Measurements from ENCODE around the gene TRPM1.

Gene TRPM1

DNA sequence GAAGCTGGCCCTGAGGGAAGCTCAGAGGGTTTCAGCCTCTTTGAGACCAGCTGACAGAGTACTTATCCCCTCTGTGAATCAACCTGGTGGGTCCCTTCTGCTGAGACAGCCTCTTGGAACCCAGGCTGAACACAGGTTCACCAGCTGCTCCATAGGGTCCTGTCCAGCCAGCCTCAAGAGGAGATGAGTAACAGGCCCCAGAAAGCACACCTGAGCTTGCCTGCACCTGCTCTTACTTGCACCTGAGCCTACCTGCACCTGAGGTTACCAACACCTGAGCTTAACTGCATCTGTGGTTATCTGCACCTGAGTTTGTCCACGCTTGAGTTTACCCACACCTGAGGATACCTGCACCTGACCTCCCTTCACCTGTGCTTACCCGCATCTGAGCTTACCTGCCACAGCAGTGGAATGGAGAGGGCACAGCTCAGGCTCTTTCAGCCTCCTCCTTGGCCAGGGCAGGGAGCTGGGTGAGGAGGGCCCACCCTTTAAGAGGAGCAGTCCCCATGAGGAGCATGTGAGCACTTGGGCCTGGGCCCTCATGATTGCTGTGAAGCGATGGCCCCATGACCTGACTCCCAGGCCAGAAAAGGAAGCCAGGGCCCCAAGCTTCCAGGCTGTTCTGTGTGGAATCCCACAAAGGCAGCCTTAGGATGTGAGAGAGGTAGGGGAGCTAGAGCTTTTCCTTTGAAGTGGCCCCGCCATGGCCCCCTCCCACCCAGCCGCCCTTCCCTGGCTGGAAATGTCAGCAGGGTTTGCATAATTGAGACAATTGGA lies at the start of gene TRPM1:
Gene TRPM1, minus strand, starts transcription at position 464 of the 777 bp plus-strand sequence. CDS start 20,370 bp downstream, outside the sequence.
- Mint-ChIP-seq H3K27me3 (ENCODE audit: low read depth) (no peaks in the 10 kb centered on the region), H3K4me3 (no peak within 1 kb of the TSS), H3K4me1 (ENCODE audit: low read depth) (no peaks in the 10 kb centered on the region), H3K9me3 (no peaks in the 10 kb centered on the region), H3K27ac (no peak within 1 kb of the TSS), H3K36me3 (ENCODE audit: low read depth) (no peaks in the 10 kb centered on the region)
- no peak for DNase-seq (ENCODE audit: low spot score)

DNA sequence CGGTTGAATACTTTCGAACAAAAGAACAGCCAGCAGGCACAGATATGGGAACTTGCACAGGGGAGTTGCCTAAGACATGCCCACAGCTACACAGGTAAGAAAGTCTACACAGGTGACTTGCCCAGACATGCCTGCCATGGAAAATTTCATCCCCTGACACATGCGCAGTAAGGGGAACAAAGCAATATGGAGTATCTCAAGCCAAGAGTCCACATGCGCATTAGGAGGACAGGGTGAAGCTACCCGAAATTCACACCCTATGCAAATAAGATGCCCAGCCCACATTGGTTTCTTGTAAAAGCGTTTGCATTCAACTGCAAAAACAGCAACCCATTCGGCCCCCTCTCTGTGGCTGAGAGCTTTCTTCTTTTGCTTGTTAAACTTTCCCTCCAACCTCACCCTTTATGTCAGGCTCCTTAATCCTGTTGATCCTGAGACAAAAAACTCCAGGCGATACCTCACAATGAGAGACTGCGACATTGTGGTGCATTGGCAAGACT lies 49.3 kb upstream of the TRPM1 start:
- H3K27ac Mint-ChIP-seq: no peak overlapping the region
- no peaks in the 10 kb centered on the region for H3K36me3 Mint-ChIP-seq (ENCODE audit: low read depth)
- H3K9me3 Mint-ChIP-seq: no peaks in the 10 kb centered on the region
- H3K4me1 Mint-ChIP-seq (ENCODE audit: low read depth): peaks cover 2% of the 10 kb centered on the region
- peaks cover 3% of the 10 kb centered on the region for H3K27me3 Mint-ChIP-seq (ENCODE audit: low read depth)
- H3K4me3 Mint-ChIP-seq: no peak overlapping the region
- DNase-seq (ENCODE audit: low spot score): no peak

GRCh38 chr15:31149987-31150386 lies 48.5 kb upstream of the TRPM1 start:
- Mint-ChIP-seq H3K4me3 (no peak overlapping the region), H3K9me3 (no peaks in the 10 kb centered on the region), H3K36me3 (ENCODE audit: low read depth) (no peaks in the 10 kb centered on the region), H3K27me3 (ENCODE audit: low read depth) (peaks cover 3% of the 10 kb centered on the region), H3K4me1 (ENCODE audit: low read depth) (peaks cover 2% of the 10 kb centered on the region), H3K27ac (no peak overlapping the region)
- no peak for DNase-seq (ENCODE audit: low spot score)

- Mint-ChIP-seq H3K9me3 (no peaks in the 10 kb centered on the region), H3K4me1 (ENCODE audit: low read depth) (peaks cover 2% of the 10 kb centered on the region), H3K27ac (no peak overlapping the region), H3K27me3 (ENCODE audit: low read depth) (peaks cover 3% of the 10 kb centered on the region), H3K36me3 (ENCODE audit: low read depth) (no peaks in the 10 kb centered on the region), H3K4me3 (no peak overlapping the region)
- no peak for DNase-seq (ENCODE audit: low spot score)
Measured at GRCh38 chr15:31149088-31149505, 47.6 kb upstream of the TRPM1 start.

- no peaks in the 10 kb centered on the region for H3K36me3 Mint-ChIP-seq (ENCODE audit: low read depth)
- no peak for DNase-seq (ENCODE audit: low spot score)
- H3K27me3 Mint-ChIP-seq (ENCODE audit: low read depth): peaks cover 3% of the 10 kb centered on the region
- H3K4me3 Mint-ChIP-seq: no peak overlapping the region
- H3K9me3 Mint-ChIP-seq: no peaks in the 10 kb centered on the region
- peaks cover 2% of the 10 kb centered on the region for H3K4me1 Mint-ChIP-seq (ENCODE audit: low read depth)
- no peak overlapping the region for H3K27ac Mint-ChIP-seq
Measured at GRCh38 chr15:31148297-31149087, 47.0 kb upstream of the TRPM1 start.

- Mint-ChIP-seq H3K27me3 (ENCODE audit: low read depth) (peaks cover 4% of the 10 kb centered on the region), H3K4me3 (no peak overlapping the region), H3K9me3 (no peaks in the 10 kb centered on the region), H3K4me1 (ENCODE audit: low read depth) (peaks cover 2% of the 10 kb centered on the region), H3K27ac (no peak overlapping the region), H3K36me3 (ENCODE audit: low read depth) (no peaks in the 10 kb centered on the region)
- no peak for DNase-seq (ENCODE audit: low spot score)
Measured at GRCh38 chr15:31147944-31148296, 46.4 kb upstream of the TRPM1 start.

- H3K27me3 Mint-ChIP-seq (ENCODE audit: low read depth): peaks cover 4% of the 10 kb centered on the region
- no peak overlapping the region for H3K4me3 Mint-ChIP-seq
- no peak for DNase-seq (ENCODE audit: low spot score)
- H3K9me3 Mint-ChIP-seq: no peaks in the 10 kb centered on the region
- H3K4me1 Mint-ChIP-seq (ENCODE audit: low read depth): peaks cover 2% of the 10 kb centered on the region
- no peaks in the 10 kb centered on the region for H3K36me3 Mint-ChIP-seq (ENCODE audit: low read depth)
- no peak overlapping the region for H3K27ac Mint-ChIP-seq
Measured at GRCh38 chr15:31147456-31147855, 45.9 kb upstream of the TRPM1 start.

- peaks cover 11% of the 10 kb centered on the region for H3K27me3 Mint-ChIP-seq (ENCODE audit: low read depth)
- no peaks in the 10 kb centered on the region for H3K36me3 Mint-ChIP-seq (ENCODE audit: low read depth)
- H3K9me3 Mint-ChIP-seq: no peaks in the 10 kb centered on the region
- H3K4me1 Mint-ChIP-seq (ENCODE audit: low read depth): peaks cover 2% of the 10 kb centered on the region
- no peak overlapping the region for H3K27ac Mint-ChIP-seq
- no peak for DNase-seq (ENCODE audit: low spot score)
- H3K4me3 Mint-ChIP-seq: no peak overlapping the region
Measured at GRCh38 chr15:31145271-31145911, 43.9 kb upstream of the TRPM1 start.

GRCh38 chr15:31141792-31142191 lies 40.3 kb upstream of the TRPM1 start:
- Mint-ChIP-seq H3K27ac (no peak overlapping the region), H3K4me1 (ENCODE audit: low read depth) (no peaks in the 10 kb centered on the region), H3K9me3 (no peaks in the 10 kb centered on the region), H3K27me3 (ENCODE audit: low read depth) (peaks cover 8% of the 10 kb centered on the region), H3K36me3 (ENCODE audit: low read depth) (no peaks in the 10 kb centered on the region), H3K4me3 (no peak overlapping the region)
- DNase-seq (ENCODE audit: low spot score): no peak

- H3K27ac Mint-ChIP-seq: no peak overlapping the region
- no peaks in the 10 kb centered on the region for H3K36me3 Mint-ChIP-seq (ENCODE audit: low read depth)
- no peak for DNase-seq (ENCODE audit: low spot score)
- peaks cover 10% of the 10 kb centered on the region for H3K27me3 Mint-ChIP-seq (ENCODE audit: low read depth)
- no peak overlapping the region for H3K4me3 Mint-ChIP-seq
- H3K4me1 Mint-ChIP-seq (ENCODE audit: low read depth): no peaks in the 10 kb centered on the region
- no peaks in the 10 kb centered on the region for H3K9me3 Mint-ChIP-seq
Measured at GRCh38 chr15:31136607-31137328, 35.2 kb upstream of the TRPM1 start.

- H3K27ac Mint-ChIP-seq: no peak overlapping the region
- H3K4me1 Mint-ChIP-seq (ENCODE audit: low read depth): peaks cover 1% of the 10 kb centered on the region
- H3K4me3 Mint-ChIP-seq: no peak overlapping the region
- peaks cover 4% of the 10 kb centered on the region for H3K27me3 Mint-ChIP-seq (ENCODE audit: low read depth)
- H3K36me3 Mint-ChIP-seq (ENCODE audit: low read depth): no peaks in the 10 kb centered on the region
- no peaks in the 10 kb centered on the region for H3K9me3 Mint-ChIP-seq
- DNase-seq (ENCODE audit: low spot score): no peak
Measured at GRCh38 chr15:31136016-31136415, 34.5 kb upstream of the TRPM1 start.

GRCh38 chr15:31135523-31135922 lies 34.0 kb upstream of the TRPM1 start:
- H3K4me1 Mint-ChIP-seq (ENCODE audit: low read depth): peaks cover 2% of the 10 kb centered on the region
- H3K9me3 Mint-ChIP-seq: no peaks in the 10 kb centered on the region
- DNase-seq (ENCODE audit: low spot score): no peak
- H3K27ac Mint-ChIP-seq: no peak overlapping the region
- H3K4me3 Mint-ChIP-seq: no peak overlapping the region
- H3K27me3 Mint-ChIP-seq (ENCODE audit: low read depth): peaks cover 4% of the 10 kb centered on the region
- no peaks in the 10 kb centered on the region for H3K36me3 Mint-ChIP-seq (ENCODE audit: low read depth)

- DNase-seq (ENCODE audit: low spot score): no peak
- H3K9me3 Mint-ChIP-seq: no peaks in the 10 kb centered on the region
- H3K4me1 Mint-ChIP-seq (ENCODE audit: low read depth): peaks cover 2% of the 10 kb centered on the region
- no peak overlapping the region for H3K27ac Mint-ChIP-seq
- H3K27me3 Mint-ChIP-seq (ENCODE audit: low read depth): peaks cover 7% of the 10 kb centered on the region
- no peak overlapping the region for H3K4me3 Mint-ChIP-seq
- no peaks in the 10 kb centered on the region for H3K36me3 Mint-ChIP-seq (ENCODE audit: low read depth)
Measured at GRCh38 chr15:31133890-31134289, 32.4 kb upstream of the TRPM1 start.
